ENCODE results near the gene PCNX2.

DNA sequence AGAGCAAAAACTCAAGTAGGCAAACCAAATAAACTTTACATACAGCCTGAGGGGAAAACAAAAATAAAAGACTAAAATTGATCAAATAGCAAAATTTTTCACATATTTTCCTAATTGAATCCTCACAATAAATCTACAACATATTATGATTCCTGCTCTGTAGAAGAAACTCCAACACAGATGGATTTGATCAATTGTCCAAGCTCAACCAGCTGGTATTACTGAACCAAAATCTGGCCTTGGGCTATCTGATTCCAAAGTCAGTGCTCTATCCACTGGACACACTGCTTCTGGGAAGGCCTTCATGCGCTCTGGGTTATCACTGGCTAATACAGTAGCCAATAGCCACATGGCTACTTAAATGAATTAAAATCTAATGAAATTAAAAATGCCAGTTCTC, 39.3 kb downstream of the PCNX2 start:
- no peak for TF ChIP-seq CTCF (conservative IDR thresholded peaks at IDR 0.05; ENCODE audit: low read depth in 2 of 2)
- no peak for TF ChIP-seq POLR2AphosphoS5 (IDR thresholded peaks at IDR 0.05; ENCODE audit: low read depth)
- TF ChIP-seq, protein P1, sequence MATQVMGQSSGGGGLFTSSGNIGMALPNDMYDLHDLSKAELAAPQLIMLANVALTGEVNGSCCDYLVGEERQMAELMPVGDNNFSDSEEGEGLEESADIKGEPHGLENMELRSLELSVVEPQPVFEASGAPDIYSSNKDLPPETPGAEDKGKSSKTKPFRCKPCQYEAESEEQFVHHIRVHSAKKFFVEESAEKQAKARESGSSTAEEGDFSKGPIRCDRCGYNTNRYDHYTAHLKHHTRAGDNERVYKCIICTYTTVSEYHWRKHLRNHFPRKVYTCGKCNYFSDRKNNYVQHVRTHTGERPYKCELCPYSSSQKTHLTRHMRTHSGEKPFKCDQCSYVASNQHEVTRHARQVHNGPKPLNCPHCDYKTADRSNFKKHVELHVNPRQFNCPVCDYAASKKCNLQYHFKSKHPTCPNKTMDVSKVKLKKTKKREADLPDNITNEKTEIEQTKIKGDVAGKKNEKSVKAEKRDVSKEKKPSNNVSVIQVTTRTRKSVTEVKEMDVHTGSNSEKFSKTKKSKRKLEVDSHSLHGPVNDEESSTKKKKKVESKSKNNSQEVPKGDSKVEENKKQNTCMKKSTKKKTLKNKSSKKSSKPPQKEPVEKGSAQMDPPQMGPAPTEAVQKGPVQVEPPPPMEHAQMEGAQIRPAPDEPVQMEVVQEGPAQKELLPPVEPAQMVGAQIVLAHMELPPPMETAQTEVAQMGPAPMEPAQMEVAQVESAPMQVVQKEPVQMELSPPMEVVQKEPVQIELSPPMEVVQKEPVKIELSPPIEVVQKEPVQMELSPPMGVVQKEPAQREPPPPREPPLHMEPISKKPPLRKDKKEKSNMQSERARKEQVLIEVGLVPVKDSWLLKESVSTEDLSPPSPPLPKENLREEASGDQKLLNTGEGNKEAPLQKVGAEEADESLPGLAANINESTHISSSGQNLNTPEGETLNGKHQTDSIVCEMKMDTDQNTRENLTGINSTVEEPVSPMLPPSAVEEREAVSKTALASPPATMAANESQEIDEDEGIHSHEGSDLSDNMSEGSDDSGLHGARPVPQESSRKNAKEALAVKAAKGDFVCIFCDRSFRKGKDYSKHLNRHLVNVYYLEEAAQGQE (IDR thresholded peaks at IDR 0.05; ENCODE audit: unreplicated experiment), result no peak
- no peak for TF ChIP-seq EZH2 (IDR thresholded peaks at IDR 0.05; ENCODE audit: low read depth, unreplicated experiment)
- no peak for TF ChIP-seq CREB1 (CRISPR knock-in tag; IDR thresholded peaks at IDR 0.05; ENCODE audit: low read depth)
- TF ChIP-seq EZH2phosphoT487 (IDR thresholded peaks at IDR 0.05; ENCODE audit: unreplicated experiment), result no peak
